HS-27A (cell line): Measurements from ENCODE around the gene LGALS3BP.

Experiments used
- DNase-seq: peaks from one replicate; pipeline ENCODE4 v3.0.0-alpha.2; 2012; ENCODE audit warnings: low read depth, missing footprints

LGALS3BP gene

DNA sequence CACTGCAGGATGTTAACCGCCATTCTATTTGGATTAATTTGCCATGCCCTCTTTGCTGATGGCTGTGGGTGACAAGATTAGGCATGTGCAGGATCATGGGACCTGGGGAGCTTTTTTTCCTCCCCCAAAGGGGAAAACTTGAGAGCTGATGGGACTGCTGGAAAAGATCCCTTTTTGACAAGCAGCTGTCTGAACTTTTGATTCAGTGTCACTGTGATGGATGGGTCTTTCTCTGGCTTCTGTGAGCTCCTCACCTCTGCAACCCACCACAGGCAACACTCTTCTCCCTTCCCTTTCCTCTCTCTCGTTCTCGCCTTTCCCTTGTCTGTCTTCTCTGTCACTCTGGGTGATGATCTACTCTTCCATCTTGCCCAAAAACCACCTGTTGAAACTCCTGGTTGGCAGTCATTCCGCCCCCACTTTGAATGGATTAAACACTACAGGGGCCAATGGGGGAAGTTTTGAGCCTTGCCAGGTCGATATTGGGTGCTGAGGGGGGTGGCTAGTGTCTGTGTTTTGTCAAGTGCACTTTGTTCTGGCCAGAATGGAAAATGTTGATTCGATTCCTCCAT is 32.9 kb upstream of the LGALS3BP start:
- no peak for DNase-seq

DNA sequence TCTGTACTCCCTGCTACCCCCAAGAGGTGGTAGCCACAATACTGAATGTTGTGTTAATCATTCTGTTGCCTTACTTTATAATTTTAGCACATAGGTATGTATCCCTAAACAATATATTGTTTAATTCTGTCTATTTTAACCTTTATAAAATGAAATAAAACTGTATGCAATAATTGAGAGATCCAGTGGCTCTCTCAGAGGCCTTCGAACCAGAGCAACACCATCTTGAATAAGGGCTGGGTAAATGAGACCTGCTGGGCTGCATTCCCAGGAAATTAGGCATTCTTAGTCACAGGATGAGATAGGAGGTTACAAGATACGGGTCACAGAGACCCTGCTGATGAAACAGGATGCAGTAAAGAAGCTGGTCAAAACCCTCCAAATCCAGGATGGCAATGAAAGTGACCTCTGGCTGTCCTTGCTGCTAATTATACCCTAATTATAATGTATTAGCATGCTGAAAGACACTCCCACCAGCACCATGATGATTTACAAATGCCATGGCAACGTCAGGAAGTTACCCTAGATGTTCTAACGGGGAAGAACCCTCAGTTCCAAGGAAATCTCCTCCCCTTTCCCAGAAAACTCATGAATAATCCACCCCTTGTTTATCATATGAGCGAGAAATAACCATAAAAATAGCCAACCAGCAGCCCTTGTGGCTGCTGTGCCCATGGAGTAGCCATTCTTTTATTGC is 31.9 kb upstream of the LGALS3BP start:
- DNase-seq: no peak

DNA sequence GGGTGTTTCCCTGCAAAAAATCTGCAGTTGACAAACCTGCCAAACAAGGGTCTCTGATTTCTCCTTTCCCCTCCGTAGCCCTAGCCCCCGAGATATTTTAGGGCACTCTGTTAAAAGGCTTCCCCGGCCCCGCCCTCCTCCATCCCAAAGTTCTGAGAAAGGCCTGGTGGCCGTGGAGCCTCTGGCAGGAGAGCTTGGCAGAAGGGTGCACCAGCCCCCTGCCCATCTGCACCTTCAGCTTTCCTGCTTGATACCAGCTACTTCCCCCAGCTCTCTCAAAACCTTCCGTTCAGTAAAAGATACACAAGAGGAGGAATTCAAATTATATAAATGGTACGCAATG is 30.6 kb upstream of the LGALS3BP start:
- DNase-seq: no peak

DNA sequence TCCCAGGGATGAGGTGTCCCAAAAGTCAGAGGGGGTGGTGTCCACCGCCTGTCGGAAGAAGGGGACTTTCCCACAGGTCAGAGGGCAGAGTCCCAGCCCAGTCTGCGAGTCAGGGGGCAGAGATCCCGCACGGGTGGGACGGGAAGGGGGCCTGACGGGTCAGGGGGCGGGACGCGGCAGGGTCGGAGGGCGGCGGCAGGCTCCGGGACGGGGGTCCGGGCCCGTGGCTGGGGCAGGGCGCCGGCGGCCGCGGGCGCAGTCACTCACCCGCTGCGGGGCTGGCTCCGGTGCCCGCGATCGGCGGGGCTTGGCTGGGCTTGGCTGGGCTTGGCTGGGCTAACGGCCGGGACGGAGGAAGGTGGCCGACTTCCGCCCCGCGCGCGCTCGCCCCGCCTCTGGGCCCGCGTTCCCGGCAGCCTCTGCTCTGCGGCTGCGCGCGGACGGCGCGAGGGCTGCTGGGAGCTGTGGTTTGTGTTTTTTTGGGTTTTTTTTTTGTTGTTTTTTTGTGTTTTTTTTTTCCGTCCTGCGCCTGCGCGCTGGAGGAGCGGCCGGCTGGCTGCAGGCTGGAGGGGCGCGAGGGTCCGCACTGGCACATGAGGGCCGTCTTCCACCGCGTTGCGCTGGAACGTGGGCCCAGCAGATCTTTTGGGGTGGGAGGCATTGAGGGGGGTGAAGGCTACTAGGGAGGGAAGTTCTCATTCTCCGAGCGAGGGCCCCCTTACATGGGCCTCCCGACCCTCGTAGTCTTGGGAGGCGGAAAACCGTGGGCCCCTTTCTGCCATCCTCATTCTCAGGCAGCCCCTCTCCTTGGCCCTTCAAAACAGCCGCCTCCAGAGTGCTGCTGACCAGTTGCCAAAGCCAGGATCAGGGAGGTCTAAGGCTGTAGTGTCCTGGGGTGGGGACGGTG is 29.9 kb upstream of the LGALS3BP start, which contains the start of gene CANT1:
Gene CANT1, minus strand, starts transcription at position 368 of the 907 bp plus-strand sequence. CDS start 12,142 bp downstream, outside the sequence.
- DNase-seq: no peak

DNA sequence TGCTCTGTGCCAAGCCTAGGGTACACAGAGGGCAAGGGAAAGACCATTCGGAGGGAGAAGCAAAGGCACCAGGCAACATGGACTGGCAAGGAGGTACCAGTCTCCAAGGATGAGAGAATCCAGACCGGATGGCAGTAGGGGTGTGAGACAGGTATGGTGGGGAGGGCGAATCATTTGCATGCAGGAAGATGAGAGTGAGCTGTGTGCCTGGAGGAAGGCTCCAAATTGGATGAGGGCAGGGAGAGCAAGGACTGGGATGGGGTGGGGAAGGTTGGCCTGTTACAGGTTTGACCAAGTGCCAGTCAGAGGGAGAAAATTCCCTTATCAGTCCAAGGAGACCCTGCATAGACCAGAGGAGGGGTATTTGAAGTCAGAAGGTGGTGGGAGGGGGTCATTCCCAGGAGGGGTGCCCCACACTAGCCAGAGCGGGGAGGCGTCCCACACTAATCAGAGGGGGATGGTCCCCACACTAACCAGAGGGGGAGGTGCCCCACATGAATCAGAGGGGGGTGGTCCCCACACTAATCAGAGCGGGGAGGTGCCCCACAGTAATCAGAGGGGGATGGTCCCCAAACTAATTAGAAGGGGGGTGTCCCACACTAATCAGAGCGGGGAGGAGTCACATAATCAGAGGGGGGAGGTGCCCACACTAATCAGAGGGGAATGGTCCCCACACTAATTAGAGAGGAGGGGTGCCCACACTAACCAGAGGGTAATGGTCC is 29.1 kb upstream of the LGALS3BP start:
- DNase-seq: no peak

DNA sequence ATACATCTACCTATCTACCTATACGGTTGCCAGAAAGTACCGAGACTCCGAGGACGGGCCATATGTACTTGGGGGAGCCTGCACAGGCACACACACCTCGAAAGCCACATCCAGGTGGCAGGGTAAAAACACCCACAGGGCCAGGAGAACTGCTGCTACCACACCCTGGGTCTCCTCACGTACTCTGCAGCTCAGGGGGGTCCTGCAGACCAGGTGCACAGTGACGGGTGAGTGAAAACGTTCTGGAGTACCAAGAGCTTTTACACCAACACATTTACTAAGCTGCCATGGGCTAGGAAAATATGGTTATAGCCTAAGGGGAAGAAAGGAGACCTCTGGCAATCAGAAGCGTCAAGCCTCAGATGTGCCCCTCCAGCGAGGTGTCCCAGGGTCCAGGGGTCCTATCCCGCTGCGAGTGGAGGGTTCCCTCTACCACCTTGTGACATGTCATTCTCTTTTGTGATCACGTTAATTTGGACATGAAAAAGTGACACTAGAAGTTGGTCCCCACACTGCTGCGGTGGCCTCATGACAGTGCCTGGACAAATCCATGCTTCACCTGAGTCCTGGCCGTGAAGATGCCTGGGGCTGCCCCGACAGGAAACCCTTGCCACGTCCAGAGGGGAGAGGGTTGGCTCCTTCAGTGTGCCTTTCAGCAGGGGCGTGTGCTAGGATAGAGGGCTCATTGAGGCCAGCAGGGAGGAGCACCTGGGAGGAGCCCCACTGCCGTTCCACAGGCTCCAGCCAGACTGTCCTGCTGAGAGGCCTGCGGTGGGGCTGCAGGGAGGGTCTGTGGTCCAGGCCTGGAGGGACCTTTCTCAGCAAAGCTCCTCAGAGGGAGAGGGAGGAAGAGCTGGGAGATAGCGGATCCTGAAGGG is 28.0 kb upstream of the LGALS3BP start:
- DNase-seq: no peak

DNA sequence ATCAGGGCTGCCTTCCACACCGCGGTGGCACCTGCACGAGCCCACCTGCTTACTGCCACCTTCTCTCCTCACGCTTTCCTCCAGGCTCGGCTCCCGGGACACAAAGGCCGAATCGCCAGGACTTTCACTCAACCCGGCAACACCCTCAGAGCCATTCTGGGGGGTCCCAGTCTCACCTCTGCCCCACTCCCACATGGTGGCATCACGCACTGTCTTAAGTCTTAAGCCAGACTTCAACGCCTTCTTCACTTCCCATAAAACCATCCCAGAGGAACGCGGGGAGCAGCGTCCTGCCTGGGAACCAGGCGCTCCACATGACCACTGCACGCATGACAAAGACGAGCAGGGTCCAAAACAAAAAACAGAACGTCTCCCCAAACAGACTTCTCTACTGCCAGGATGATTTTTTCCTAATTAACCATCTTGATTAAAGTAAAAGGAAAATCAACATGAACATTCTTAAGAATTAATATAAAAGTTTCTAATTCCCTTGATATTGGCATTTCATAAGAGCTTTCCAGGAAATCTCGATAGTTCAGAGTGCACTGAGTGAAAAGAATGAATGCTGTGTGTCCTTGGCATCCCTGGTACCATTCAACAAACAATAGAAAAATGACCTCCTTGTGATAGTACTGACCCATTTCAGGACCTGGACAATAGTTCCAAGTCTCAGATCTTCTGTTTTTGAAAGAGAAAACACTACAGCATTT is 27.2 kb upstream of the LGALS3BP start:
- no peak for DNase-seq

DNA sequence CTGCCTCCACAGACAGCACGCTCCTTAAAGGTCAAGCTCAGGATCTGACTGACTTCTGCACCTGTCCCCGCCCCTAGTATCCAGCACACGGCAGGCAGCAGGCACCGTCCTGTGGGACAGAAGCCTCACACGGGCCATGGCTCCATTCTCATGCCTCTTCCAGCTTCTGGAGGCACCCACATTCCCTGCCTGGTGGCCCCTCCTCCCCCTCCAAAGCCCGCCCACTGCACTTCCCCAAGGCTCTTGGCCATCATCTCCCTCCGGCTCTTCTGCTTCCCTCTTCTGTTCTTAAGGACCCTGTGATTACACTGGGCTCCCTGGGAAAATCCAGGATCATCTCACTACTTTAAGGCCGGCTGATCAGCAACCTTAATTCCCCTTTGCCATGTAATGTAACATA is 26.3 kb upstream of the LGALS3BP start:
- no peak for DNase-seq

DNA sequence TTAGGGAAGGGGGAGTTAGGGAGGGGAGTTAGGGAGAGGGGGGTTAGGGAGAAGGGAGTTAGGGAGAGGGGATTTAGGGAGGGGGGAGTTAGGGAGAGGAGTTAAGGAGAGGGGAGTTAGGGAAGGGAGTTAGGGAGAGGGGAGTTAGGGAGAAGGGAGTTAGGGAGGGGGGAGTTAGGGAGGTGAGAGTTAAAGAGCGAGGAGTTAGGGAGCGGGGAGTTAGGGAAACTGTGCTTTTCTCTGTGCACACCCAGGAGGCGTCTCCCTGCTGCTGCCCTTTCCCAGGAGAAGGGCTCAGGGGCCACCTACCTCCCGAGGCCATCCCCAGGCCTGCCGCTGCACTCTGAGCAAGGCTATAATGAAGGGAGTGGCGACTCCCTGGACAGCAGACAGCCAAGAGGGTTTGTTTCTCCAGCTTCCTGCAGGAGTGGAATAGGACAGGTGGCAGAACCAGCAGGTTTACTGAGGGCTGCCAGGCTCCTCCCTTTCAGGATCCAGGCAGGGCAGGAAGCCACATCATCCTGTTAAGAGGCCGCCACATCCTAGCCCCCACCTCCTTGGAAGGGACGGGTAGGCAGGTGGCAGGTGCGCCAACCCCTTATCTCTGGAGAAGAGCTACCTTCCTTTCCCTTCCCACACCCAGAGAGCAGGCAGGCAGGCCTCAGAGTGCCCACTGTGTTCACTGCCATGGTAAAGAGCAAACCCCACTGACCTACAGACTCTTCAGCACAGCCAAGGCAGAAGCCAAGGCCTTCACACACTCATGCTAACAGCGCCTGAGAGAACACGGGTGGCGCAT is 25.5 kb upstream of the LGALS3BP start:
- DNase-seq: no peak

DNA sequence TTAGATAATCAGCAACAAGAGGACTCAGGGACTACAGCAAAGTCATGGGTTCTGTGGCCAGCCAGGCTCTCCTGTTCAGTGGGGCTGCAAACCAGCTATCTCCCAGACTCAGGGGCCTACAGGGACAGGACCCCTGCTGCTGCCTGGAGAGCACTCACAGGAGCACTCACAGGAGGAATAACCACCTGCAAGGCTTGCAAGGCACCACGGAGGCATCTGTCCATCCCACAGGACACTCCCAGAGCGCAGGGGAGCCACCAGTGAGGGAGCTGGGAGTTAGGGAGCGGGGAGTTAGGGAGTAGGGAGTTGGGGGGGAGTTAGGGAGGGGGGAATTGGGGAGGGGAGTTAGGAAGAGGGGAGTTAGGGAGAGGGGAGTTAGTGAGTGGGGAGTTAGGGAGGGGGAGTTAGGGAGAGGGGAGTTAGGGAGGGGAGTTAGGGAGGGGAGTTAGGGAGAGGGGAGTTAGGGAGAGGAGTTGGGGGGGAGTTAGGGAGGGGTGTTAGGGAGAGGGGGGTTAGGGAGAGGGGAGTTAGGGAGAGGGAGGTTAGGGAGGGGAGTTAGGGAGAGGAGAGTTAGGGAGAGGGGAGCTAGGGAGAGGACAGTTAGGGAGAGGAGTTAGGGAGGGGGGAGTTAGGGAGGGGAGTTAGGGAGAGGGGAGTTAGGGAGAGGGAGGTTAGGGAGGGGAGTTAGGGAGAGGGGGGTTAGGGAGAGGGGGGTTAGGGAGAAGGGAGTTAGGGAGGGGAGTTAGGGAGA is 24.1 kb upstream of the LGALS3BP start:
- no peak for DNase-seq

DNA sequence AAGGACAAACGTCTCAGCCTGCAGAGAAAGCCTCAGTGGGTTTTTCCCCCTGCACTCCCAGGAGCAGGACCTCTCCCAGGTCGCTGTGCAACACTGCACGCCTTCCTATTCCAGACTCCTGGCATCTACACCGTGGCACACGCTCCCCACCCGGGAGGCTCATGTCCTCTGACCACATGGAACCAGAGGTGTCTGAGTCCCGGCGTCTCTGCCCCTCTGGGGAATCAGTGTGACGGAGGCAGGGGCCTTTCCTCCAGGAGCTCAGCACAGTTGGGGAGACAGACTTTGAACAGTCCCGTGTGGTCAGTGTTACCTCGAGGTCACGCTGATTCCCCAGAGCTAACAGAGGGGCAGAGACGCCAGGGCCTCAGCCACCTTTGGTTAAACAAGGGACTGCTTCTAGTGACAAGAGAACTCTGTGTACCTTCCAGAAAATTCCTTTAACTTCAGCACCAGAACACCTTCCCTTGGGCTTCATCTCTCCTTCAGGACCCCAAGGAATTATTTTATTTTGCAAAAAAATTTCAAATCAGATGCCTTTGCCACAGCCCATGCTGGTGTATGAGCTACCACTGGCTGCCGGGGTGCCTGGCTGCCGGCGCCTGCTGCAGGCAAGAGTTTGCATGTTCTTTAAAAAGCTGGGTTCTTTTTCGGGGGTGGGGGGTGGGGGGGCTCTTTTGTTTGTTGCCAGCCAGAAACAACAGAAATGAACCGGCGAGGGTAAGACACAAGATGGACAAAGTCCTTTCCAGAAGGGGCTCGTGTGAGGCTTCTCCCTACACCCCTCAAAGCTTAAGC is 23.3 kb upstream of the LGALS3BP start:
- DNase-seq: no peak

DNA sequence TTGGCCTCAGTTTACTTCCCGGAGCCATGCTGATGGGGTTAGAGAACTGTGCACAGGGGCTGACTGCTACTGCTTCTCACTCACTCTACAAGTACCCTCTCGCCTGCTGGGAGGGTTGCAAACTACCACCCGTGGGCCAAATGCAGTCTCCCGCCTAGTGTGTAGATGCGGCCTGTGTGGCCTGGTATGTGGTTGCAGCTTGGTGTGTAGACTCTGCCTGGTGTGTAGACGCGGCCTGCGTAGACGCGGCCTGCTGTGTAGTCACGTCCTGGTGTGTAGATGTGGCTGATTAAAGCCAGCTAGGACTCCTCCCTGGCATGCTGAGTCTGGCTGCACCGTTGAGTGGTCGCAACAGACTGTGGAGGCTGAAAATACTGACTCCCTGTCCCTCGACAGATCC is 22.6 kb upstream of the LGALS3BP start:
- no peak for DNase-seq

DNA sequence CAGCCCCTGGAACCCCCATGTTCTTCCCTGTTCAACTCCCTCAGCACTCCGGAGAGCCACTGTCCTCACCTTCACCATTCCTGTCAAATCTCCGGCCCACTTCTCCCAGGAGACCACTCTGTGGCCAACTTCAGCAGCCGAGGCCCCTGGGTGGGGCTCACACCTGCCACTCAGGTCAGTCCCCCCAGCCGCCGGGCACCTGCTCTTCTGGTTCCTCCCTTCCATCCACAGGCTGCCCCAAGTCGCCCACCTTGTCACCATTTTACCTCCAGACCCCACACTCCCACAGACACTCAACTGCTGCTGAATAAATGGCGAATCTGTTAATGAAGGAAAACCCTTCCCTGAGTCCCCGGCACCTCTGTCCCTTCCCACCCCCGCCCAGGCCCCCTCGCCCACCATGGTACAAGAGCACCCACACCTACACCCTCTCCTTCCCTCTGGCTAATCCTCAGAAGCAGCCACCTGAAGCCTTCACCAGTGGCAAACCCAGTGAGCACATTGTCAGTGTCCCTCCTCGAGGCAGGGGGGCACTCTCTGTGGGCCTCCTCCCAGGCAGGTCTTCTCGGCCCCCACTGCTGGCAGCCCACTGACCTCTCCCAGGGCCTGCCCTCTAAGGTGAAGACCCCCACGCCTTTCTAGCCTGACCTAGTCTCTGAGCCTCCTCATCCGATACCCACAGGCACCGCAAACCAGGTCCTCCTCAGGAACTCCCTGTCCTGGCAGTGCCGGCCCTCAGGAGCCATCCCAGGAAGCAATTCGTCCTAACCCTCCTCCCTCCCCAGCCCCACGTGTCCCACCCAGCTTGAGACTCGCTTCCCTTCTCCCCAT is 21.7 kb upstream of the LGALS3BP start:
- no peak for DNase-seq

DNA sequence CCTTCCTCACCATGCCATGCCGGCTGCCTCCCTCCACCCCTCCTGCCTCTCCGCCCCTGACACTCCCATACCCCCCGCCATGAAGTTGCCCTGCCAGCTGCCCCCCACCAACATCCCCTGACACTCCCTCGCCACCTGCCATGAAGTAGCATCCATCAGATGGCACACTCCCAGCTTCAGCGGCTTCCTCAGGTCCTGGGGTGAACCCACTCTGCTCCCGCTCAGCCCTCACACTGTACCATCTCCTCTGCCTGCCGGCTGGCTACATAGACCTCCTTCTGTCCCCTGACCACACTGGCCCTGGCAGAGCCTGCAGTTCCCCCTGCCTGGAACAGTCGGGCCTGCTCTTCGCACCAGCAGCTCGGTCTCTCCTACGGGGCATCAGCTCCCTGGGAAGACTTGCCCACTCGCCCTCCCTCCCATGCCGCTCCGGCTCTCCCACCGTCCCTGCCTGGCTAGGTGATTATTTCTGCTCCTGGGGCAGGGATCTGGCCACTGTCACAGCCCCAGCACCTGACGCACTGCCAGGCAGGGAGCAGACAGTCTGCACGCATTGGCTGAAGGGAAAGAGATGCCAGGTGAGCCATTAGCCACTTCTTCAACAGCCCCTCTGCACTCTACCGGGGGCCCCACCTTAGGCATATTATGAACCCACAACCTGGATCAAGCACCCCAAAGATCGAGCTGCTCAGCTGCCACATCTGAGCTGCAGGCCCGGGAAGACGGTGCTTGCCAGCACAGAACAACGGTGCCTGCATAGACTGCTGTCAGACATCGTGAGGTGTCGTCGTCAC is 20.9 kb upstream of the LGALS3BP start:
- DNase-seq: no peak

DNA sequence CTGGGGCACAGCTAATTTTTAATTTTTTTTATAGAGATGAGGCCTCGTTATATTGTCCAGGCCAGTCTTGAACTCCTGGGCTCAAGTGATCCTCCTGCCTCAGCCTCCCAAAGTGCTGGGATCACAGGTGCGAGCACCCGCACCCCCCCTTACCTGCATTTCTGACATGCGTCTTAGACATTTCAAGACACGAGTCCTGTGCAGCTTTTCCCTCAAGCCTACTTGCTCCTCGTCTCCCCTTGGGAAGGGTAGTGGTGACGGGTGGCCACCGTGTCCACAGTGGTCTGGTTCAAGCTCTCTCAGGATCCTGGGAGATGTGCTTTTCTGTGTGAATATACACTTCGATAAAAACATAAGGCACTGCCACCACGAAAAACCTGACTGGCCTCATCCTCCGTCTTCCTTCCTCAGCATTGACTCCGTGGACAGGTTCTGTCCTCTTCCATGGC is 20.2 kb upstream of the LGALS3BP start:
- DNase-seq: no peak

DNA sequence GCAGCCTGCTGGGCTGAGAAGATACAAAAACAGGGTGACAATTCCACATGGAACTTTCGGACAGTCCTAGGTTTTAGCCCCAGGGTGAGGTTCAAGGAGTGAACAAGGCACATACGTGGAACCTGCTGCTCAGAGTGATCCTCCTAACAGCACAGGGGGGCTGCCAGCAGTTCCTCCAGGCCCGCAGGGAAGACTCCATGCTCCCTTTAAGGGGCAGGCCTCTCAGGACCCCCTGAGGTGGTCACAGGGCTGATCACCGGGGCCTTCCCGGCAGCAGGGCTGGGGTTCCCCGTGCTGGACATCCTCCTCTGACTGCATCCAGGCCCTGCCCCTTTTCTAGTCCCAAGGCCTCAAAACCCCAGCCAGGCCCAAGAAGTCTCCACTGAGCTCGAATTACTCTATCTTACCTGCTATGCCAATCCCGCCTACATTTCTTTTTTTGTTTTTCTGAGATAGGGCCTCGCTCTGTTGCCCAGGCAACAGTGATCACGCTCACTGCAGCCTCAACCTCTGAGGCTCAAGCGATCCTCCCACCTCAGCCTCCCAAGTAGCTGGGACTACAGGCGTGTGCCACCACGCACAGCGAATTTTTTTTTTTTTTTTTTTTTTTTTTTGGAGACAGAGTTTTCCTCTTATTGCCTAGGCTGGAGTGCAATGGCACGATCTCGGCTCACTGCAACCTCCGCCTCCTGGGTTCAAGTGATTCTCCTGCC is 19.5 kb upstream of the LGALS3BP start:
- no peak for DNase-seq
